ENCODE measurements around the gene RELL2.
A peak's percentile ranks its signal among the peaks of the same experiment; 100 is the strongest.

Gene RELL2

GRCh38 chr5:141677415-141677814 lies 40.6 kb downstream of the RELL2 start:
- no peak for DNase-seq (ENCODE audit: low spot score)

- no peak for DNase-seq (ENCODE audit: low spot score)
These were observed 43.4 kb downstream of the RELL2 start for GRCh38 chr5:141680178-141680577.

- DNase-seq (ENCODE audit: low spot score): no peak
These were observed 44.0 kb downstream of the RELL2 start for GRCh38 chr5:141680751-141681201.

GRCh38 chr5:141681295-141681694 lies 44.5 kb downstream of the RELL2 start:
- DNase-seq (ENCODE audit: low spot score): no peak

- peak; percentile 87 for DNase-seq (ENCODE audit: low spot score)
These were observed 45.2 kb downstream of the RELL2 start, which contains the start of gene ARAP3 for GRCh38 chr5:141681695-141682641. Gene ARAP3 (minus strand): TSS chr5:141682230. CDS start chr5:141680486, 1,744 bp downstream.

- no peak for DNase-seq (ENCODE audit: low spot score)
These were observed 46.9 kb downstream of the RELL2 start for GRCh38 chr5:141683596-141684141.

GRCh38 chr5:141685591-141685990 lies 48.8 kb downstream of the RELL2 start:
- DNase-seq (ENCODE audit: low spot score): no peak

- DNase-seq (ENCODE audit: low spot score): no peak
These were observed 50.0 kb downstream of the RELL2 start for GRCh38 chr5:141686648-141687416.
